Natural killer cell treated with Interleukin-12 subunit alpha and Interleukin-12 subunit beta and Interleukin-15 and Interleukin-18, amount 100 ng/mL, for 72 hours (primary cell): Measurements from ENCODE around the gene RBX1. TPM values are rescaled to one million over a fixed set of nuclear protein-coding genes. Genes with fewer than 3 reads are reported as not detected.
"Not testable (repeated sequence)": the region's sequence is repeated elsewhere in the genome, so short reads cannot be mapped to it uniquely, and the experiment has no call there.

Source experiments
- ATAC-seq, 2 donors: fragments of 150-1000 bp; cut with Tn5 transposase in 1 of 2; sonication (Bioruptor Pico), chemical (Tn5 transposase) in 1 of 2; 2 replicates each; pipeline ENCODE4 v1.10.0; 2021
- DNase-seq: peaks from one replicate; pipeline ENCODE4 v3.0.0; 2022; ENCODE audit warnings: low spot score
- H3K27ac Mint-ChIP-seq, 2 donors: 1 replicate in 1 of 2; 2 replicates in 1 of 2; pipeline ENCODE4 v1.8.0; 2022; ENCODE audit warnings: mixed read lengths in 2 of 2, mild to moderate bottlenecking in 1 of 2, moderate library complexity in 1 of 2
- H3K27me3 Mint-ChIP-seq, 2 donors: 1 replicate in 1 of 2; 2 replicates in 1 of 2; pipeline ENCODE4 v1.8.0; 2022; ENCODE audit warnings: mixed read lengths in 2 of 2
- H3K36me3 Mint-ChIP-seq: one replicate; pipeline ENCODE4 v1.8.0; 2022; ENCODE audit warnings: mixed read lengths
- H3K4me1 Mint-ChIP-seq, 2 donors: 1 replicate in 1 of 2; 2 replicates in 1 of 2; pipeline ENCODE4 v1.8.0; 2022; ENCODE audit warnings: low read depth in 2 of 2, mixed read lengths in 2 of 2, mild to moderate bottlenecking in 1 of 2
- H3K4me3 Mint-ChIP-seq: one replicate; pipeline ENCODE4 v1.8.0; 2022; ENCODE audit warnings: mixed read lengths
- H3K9me3 Mint-ChIP-seq: 2 replicates; pipeline ENCODE4 v1.8.0; 2022; ENCODE audit warnings: mixed read lengths
- total RNA-seq, 2 donors: library from RNA; stranded (reverse); gene quantifications; one replicate each; pipeline ENCODE4 v1.2.3, GENCODE V29; 2022

RBX1 gene
- total RNA-seq, 2 donors from 2014 or later: 47.8 to 65.9 TPM

GRCh38 chr22:40982482-40983385 is 31.6 kb downstream of the RBX1 start:
- no peak overlapping the region for H3K27ac Mint-ChIP-seq
- DNase-seq: no peak
- no peaks in the 10 kb centered on the region for H3K9me3 Mint-ChIP-seq
- no peaks in the 10 kb centered on the region for H3K36me3 Mint-ChIP-seq
- no peak for ATAC-seq
- H3K4me3 Mint-ChIP-seq: no peak overlapping the region
- H3K4me1 Mint-ChIP-seq: no peaks in the 10 kb centered on the region
- no peaks in the 10 kb centered on the region for H3K27me3 Mint-ChIP-seq

GRCh38 chr22:40991298-40991697 is 40.1 kb downstream of the RBX1 start:
- no peak for DNase-seq
- H3K9me3 Mint-ChIP-seq: no peaks in the 10 kb centered on the region
- no peak for ATAC-seq
- H3K27ac Mint-ChIP-seq: no peak overlapping the region
- peaks cover 14 to 36% of the 10 kb centered on the region in 2 donors for H3K27me3 Mint-ChIP-seq
- no peaks in the 10 kb centered on the region for H3K4me1 Mint-ChIP-seq
- no peaks in the 10 kb centered on the region for H3K36me3 Mint-ChIP-seq
- no peak overlapping the region for H3K4me3 Mint-ChIP-seq

DNA sequence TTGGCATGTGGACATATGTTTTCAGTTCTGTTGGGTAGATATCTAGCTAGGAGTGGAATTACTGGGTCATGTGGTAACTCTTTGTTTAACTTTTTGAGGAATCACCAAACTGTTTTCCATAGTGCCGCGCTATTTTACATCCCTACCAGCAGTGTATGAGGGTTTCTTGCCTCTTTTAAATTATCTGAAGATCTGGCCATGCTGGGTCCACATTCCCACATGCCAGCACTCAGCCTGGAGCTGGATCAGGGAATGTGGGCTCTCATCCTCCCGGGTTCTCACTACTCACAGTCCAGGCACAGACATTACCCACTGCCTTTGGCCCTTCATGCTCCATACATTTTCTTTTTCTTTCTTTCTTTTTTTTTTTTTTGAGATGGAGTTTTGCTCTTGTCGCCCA is 44.6 kb downstream of the RBX1 start:
- no peaks in the 10 kb centered on the region for H3K9me3 Mint-ChIP-seq
- H3K27me3 Mint-ChIP-seq: peaks cover 14 to 29% of the 10 kb centered on the region in 2 donors
- H3K36me3 Mint-ChIP-seq: no peaks in the 10 kb centered on the region
- DNase-seq (no peak), ATAC-seq (no peak)
- H3K27ac Mint-ChIP-seq: no peak overlapping the region
- H3K4me3 Mint-ChIP-seq: no peak overlapping the region
- H3K4me1 Mint-ChIP-seq: no peaks in the 10 kb centered on the region

DNA sequence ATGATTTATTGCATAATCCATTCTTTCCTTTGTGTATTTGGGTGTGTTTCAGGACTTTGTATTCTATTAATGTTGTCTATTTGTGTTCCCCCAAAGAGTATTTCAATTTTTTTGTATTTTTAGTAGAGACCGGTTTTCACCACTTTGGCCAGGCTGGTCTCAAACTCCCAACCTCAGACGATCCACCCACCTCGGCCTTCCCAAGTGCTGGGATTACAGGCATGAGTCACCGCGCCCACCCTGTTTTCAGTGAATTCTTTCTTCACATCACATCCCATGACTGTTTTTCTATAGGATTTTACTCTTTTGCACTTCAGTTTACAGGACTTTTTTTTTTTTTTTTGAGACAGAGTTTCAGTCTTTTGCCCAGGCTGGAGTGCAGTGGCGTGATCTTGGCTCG is 46.3 kb downstream of the RBX1 start:
- Mint-ChIP-seq H3K4me3 (no peak overlapping the region), H3K27me3 (peaks cover 15 to 20% of the 10 kb centered on the region in 2 donors), H3K36me3 (no peaks in the 10 kb centered on the region), H3K9me3 (no peaks in the 10 kb centered on the region), H3K27ac (no peak overlapping the region), H3K4me1 (no peaks in the 10 kb centered on the region)
- ATAC-seq (no peak), DNase-seq (no peak)

DNA sequence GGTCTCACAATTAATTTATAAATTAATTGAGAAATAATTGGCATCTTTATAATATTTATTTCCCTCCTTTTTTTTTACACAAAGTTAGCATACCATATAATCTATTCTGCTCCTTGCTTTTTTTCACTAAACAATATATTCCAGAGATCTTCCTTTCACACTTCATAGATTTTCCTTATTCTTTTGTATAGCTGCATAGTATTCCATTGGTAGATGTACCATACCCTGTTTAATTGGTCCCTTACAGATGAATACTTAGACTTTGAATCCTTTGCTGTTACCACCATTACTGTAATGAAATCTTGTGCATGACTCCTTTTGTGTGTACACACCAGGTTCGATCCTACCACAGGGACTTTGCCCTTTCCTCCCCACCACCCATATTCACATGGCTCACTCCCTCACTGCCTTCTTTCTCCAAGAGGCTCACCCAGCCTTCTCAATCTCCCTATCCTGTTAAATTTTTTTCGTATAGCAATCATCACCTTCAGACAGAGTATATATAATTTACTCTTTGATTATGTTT is 48.9 kb downstream of the RBX1 start:
- Mint-ChIP-seq H3K36me3 (no peaks in the 10 kb centered on the region), H3K4me1 (no peaks in the 10 kb centered on the region), H3K4me3 (no peak overlapping the region), H3K27me3 (peaks cover 5 to 10% of the 10 kb centered on the region in 2 donors), H3K9me3 (no peaks in the 10 kb centered on the region), H3K27ac (no peak overlapping the region)
- ATAC-seq (no peak), DNase-seq (no peak)

DNA sequence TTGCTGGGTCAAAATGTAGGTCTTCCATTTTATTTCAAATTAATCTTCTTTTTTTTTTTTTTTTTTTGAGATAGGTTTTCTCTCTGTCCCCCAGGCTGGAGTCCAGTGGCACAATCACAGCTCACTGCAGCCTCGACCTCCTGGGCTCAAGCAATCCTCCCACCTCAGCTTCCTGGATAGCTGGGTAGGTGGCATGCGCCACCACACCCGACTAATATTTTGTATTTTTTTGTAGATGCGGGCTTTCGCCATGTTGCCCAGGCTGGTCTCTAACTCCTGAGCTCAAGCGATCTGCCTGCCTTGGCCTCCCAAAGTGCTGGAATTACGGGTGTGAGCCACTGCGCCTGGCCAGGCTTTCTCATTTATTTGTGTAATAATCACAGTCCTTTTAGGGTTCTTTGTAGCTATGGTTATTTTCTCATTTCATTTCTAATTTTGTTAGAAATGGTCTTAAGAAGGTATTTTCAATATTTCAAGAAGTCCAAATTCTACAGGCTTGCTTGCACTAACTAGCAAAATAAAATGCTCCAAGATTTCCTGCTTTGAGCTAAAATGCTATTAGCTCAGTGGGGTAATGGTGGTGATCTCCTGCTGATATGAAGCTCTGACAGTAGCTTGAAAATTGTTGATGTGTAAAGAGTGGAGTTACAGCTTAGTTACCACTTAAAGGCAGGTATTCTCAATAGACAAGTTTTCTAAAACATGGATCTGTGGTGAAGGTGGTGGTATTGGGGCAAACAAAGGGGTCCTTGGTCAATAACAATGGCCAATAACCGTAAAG is 50.0 kb downstream of the RBX1 start:
- Mint-ChIP-seq H3K4me3 (no peak overlapping the region), H3K27ac (no peak overlapping the region), H3K27me3 (peaks cover 5 to 12% of the 10 kb centered on the region in 2 donors), H3K36me3 (no peaks in the 10 kb centered on the region), H3K4me1 (no peaks in the 10 kb centered on the region), H3K9me3 (no peaks in the 10 kb centered on the region)
- no peak for ATAC-seq
- no peak for DNase-seq

DNA sequence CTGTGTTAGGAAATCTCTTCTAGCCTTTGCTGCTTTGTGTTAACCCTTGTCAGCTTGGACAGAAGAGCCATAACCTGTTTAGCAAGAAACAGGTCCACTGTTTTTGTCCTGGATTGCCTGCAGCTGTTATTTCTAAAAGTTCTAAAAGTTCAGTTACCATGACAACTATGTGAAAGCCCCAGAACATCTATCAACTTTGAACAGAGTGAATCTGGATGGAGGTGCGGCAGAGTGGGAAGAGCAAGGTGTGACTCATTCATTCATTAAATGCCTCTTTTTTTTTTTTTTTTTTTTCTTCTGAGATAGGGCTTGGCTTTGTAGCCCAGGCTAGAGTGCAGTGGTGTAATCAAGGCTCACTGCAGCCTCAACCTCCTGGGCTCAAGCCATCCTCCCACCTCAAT is 50.5 kb downstream of the RBX1 start:
- H3K36me3 Mint-ChIP-seq: no peaks in the 10 kb centered on the region
- no peak for ATAC-seq
- H3K4me1 Mint-ChIP-seq: no peaks in the 10 kb centered on the region
- H3K27me3 Mint-ChIP-seq: peaks cover 5 to 12% of the 10 kb centered on the region in 2 donors
- H3K27ac Mint-ChIP-seq: no peak overlapping the region
- no peak overlapping the region for H3K4me3 Mint-ChIP-seq
- DNase-seq: no peak
- H3K9me3 Mint-ChIP-seq: no peaks in the 10 kb centered on the region

GRCh38 chr22:41002386-41002785 is 51.2 kb downstream of the RBX1 start:
- H3K4me1 Mint-ChIP-seq, H3K27ac Mint-ChIP-seq, DNase-seq, ATAC-seq, H3K36me3 Mint-ChIP-seq, H3K9me3 Mint-ChIP-seq, H3K4me3 Mint-ChIP-seq: not testable (repeated sequence)
- peaks cover 5 to 12% of the 10 kb centered on the region in 2 donors for H3K27me3 Mint-ChIP-seq

- ATAC-seq: no peak
- Mint-ChIP-seq H3K27ac (no peak overlapping the region), H3K9me3 (no peaks in the 10 kb centered on the region), H3K4me1 (no peaks in the 10 kb centered on the region), H3K36me3 (no peaks in the 10 kb centered on the region), H3K4me3 (no peak overlapping the region), H3K27me3 (peaks cover 5 to 12% of the 10 kb centered on the region in 2 donors)
- no peak for DNase-seq
Observed at GRCh38 chr22:41003066-41003465, 51.9 kb downstream of the RBX1 start.

GRCh38 chr22:41003976-41004375 is 52.8 kb downstream of the RBX1 start:
- H3K27me3 Mint-ChIP-seq: peaks cover 5 to 12% of the 10 kb centered on the region in 2 donors
- DNase-seq (no peak), ATAC-seq (no peak)
- H3K4me1 Mint-ChIP-seq: no peaks in the 10 kb centered on the region
- no peak overlapping the region for H3K27ac Mint-ChIP-seq
- no peaks in the 10 kb centered on the region for H3K36me3 Mint-ChIP-seq
- H3K9me3 Mint-ChIP-seq: no peaks in the 10 kb centered on the region
- H3K4me3 Mint-ChIP-seq: no peak overlapping the region

DNA sequence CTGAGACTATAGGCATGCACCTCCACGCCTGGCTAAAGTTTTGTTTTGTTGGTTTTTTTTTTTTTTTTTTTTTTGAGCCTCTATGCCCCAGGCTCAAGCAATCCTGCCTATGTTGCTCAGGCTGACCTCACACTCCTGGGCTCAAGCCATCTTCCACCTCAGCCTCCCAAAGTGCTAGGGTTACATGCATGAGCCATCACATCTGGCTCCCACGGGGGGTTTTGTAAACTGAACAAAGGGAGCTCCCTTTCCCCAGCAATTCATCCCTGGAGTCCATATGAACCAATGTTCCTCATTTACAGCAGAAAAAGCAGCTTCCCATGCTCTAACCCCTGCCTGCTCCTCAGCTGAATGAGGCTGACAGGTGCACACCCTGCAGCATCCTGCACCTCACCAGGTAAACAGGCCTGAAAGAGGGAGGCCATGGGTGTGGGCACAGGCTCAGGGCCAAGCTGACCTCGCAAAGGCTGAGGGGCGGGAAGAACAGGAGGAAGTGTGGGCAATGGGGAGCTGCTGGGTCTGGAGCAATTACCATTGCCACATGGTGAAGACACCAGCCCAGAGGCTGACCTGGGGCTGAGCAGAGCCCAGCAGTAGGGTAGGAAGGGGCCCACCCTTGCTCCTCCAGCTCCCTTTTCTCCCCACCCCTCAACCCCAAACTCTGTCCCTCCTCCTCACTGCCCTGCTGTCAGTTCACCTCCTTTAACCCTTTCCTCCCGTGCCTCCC is 58.2 kb downstream of the RBX1 start:
- ATAC-seq (peak in 1 of 2 donors; percentile 50), DNase-seq (no peak)
- H3K27me3 Mint-ChIP-seq: peaks cover 0 to 3% of the 10 kb centered on the region in 2 donors
- H3K27ac Mint-ChIP-seq: no peak overlapping the region
- H3K4me1 Mint-ChIP-seq: no peaks in the 10 kb centered on the region
- H3K4me3 Mint-ChIP-seq: no peak overlapping the region
- H3K9me3 Mint-ChIP-seq: no peaks in the 10 kb centered on the region
- H3K36me3 Mint-ChIP-seq: no peaks in the 10 kb centered on the region

DNA sequence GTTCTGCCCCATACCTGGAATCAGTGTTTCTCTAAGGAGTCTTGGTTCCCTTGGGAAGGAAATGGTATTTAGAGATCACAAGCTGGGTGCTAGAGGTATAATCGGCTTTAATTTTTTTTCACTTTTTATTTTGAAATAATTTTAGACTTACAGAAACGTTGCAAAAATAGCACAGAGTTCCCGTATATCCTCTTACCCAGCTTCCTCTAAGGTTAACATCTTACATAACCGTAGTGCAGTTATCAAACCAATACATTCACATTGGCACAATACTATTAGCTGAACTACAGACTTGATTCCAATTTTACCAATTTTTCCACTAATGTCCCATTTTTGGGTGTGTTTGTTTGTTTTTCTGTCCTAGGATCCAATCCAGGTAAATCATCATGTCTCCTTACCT is 63.8 kb downstream of the RBX1 start:
- H3K27me3 Mint-ChIP-seq: peaks cover 0 to 7% of the 10 kb centered on the region in 2 donors
- peaks cover 0 to under 1% of the 10 kb centered on the region in 2 donors for H3K4me1 Mint-ChIP-seq
- no peaks in the 10 kb centered on the region for H3K9me3 Mint-ChIP-seq
- no peaks in the 10 kb centered on the region for H3K36me3 Mint-ChIP-seq
- no peak for ATAC-seq
- no peak overlapping the region for H3K4me3 Mint-ChIP-seq
- no peak for DNase-seq
- no peak overlapping the region for H3K27ac Mint-ChIP-seq

DNA sequence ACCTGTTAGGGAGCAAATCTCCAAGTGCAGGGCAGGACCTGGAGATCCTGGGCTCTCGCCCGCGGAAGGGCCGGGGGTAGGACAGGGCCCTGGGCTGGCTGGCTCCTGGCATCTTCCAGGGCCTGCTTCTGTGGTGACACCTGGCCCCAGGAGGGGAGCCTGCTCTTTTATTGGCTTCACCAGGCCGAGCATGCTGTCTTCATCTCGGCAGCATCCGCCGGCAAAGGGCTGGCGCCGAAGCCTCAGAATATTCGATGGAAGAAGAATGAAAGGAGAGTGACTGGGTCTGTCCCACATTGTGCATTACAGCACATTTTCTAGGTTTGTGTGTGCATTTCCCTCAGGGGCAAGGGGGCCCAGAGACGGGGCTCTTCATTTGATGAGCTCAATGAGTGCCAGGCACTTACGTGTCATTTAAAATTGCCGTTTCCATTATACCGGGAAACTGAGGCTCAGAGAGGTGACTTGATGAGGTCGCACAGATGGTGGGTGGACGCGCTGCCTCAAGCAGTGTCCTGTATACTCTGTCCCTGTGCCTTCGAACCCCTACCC is 70.0 kb downstream of the RBX1 start:
- no peaks in the 10 kb centered on the region for H3K36me3 Mint-ChIP-seq
- peak overlapping the region; percentile 87 for H3K4me3 Mint-ChIP-seq
- no peak for DNase-seq
- H3K27ac Mint-ChIP-seq: peak overlapping the region; percentile 49 to 68
- H3K9me3 Mint-ChIP-seq: no peaks in the 10 kb centered on the region
- peaks cover 17 to 21% of the 10 kb centered on the region in 2 donors for H3K27me3 Mint-ChIP-seq
- peaks cover 0 to 3% of the 10 kb centered on the region in 2 donors for H3K4me1 Mint-ChIP-seq
- ATAC-seq: no peak
